ENCODE measurements around the gene TRMT11.
"Not testable (repeated sequence)": the region's sequence is repeated elsewhere in the genome, so short reads cannot be mapped to it uniquely, and the experiment has no call there.

The TRMT11 gene

DNA sequence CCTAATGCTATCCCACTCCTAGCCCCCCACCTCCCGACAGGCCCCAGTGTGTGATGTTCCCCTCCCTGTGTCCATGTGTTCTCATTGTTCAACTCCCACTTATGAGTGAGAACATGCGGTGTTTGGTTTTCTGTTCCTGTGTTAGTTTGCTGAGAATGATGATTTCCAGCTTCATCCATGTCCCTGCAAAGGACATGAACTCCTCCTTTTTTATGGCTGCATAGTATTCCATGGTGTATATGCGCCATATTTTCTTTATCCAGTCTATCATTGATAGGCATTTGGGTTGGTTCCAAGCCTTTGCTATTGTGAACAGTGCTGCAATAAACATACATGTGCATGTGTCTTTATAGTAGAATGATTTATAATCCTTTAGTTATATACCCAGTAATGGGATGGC, 71.7 kb downstream of the TRMT11 start:
- not testable (repeated sequence) for H3K36me3 ChIP-seq (ENCODE audit: insufficient read depth, low read length); H3K4me3 ChIP-seq (ENCODE audit: low read depth, low read length); H3K27ac ChIP-seq (ENCODE audit: low read depth, low read length); H3K79me2 ChIP-seq (ENCODE audit: control insufficient read depth, insufficient read depth, low read length, unreplicated experiment); H3K27me3 ChIP-seq (ENCODE audit: insufficient read depth, low read length); H2AFZ ChIP-seq (ENCODE audit: low read length, unreplicated experiment); H3K4me1 ChIP-seq (ENCODE audit: control insufficient read depth, insufficient read depth, low read length, unreplicated experiment)

DNA sequence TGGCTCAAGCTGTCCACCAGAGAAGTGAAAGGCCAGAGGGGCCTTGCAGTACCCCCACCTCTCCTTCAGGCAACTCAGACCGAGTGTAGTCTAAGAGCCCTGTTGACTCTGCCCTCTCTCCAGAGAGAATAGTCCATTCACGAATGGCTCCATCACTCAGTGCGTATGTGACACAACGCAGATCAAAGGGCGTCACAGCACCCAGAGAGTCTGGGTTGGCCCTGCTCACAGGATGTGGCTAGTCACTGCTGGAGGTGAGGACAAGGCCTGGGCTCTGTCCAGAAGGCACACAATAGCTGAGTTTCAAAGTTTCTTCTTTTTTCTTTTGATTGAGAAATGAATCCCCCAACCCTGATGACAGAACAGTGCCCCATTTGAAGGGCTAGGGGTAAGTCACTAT, 74.1 kb downstream of the TRMT11 start:
- H3K79me2 ChIP-seq (ENCODE audit: control insufficient read depth, insufficient read depth, low read length, unreplicated experiment): no peaks in the 10 kb centered on the region
- H3K4me3 ChIP-seq (ENCODE audit: low read depth, low read length): no peak overlapping the region
- H3K4me1 ChIP-seq (ENCODE audit: control insufficient read depth, insufficient read depth, low read length, unreplicated experiment): peaks cover 5% of the 10 kb centered on the region
- no peak overlapping the region for H2AFZ ChIP-seq (ENCODE audit: low read length, unreplicated experiment)
- no peaks in the 10 kb centered on the region for H3K27me3 ChIP-seq (ENCODE audit: insufficient read depth, low read length)
- no peaks in the 10 kb centered on the region for H3K36me3 ChIP-seq (ENCODE audit: insufficient read depth, low read length)
- no peak overlapping the region for H3K27ac ChIP-seq (ENCODE audit: low read depth, low read length)

DNA sequence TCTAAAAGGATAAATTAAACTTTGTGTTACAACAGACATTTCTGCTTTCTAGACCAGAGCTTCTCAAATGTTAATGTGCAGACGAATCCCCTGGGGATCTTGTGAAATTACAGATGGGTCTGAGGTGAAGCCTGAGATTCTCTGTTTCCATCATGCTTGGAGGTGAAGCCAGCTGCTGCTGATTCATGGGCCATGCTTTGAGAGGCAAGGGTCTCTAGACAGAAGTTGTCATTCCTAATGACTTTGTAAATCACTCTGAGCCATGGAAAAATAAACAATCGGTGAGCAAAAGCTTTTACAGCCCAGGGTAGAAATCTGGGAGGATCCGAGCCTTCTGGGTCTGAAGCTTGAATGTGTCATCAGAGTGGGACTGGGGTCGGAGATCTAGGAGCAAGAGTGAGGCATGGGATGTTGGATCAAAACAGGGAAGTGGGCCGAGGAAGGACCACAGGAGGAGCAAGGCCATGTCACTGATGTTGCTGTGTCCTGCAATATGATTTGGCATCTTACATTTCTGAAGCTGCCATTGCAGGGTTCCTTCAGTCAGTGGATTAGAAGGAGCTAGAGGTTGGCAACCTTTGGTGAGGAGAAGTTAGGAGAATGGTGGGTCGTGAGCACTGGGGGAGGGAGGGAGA, 77.3 kb downstream of the TRMT11 start:
- H3K4me1 ChIP-seq (ENCODE audit: control insufficient read depth, insufficient read depth, low read length, unreplicated experiment): peaks cover 5% of the 10 kb centered on the region
- H3K4me3 ChIP-seq (ENCODE audit: low read depth, low read length): no peak overlapping the region
- H2AFZ ChIP-seq (ENCODE audit: low read length, unreplicated experiment): no peak overlapping the region
- no peaks in the 10 kb centered on the region; the same call in 1 of the 2 replicates for H3K36me3 ChIP-seq (ENCODE audit: insufficient read depth, low read length)
- H3K27me3 ChIP-seq (ENCODE audit: insufficient read depth, low read length): no peaks in the 10 kb centered on the region
- no peaks in the 10 kb centered on the region for H3K79me2 ChIP-seq (ENCODE audit: control insufficient read depth, insufficient read depth, low read length, unreplicated experiment)
- H3K27ac ChIP-seq (ENCODE audit: low read depth, low read length): no peak overlapping the region

DNA sequence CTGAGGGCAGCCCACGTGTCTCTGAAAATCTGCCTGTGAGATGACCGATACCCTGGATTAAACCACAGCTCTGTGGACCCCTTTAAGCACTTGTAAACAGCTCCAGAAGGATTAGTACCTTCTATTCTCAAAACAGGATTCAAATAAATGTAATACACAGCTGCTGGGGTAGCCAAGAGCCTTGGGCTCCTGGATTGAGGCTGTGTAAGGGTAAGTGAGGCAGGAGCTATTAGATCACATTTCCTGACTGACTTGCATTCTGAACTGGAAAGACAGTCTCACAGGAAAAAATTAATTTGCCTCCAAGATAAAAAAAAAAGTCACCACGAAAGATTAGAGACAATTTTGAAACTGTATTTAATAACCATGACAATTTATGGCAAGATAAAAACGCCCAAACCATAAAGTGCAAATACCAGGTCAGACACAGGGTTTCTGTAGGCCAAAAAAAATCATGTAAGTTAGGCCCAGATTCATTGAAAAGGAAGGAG, 78.0 kb downstream of the TRMT11 start:
- H3K4me3 ChIP-seq (ENCODE audit: low read depth, low read length): no peak overlapping the region
- H3K4me1 ChIP-seq (ENCODE audit: control insufficient read depth, insufficient read depth, low read length, unreplicated experiment): peaks cover 5% of the 10 kb centered on the region
- no peak overlapping the region for H2AFZ ChIP-seq (ENCODE audit: low read length, unreplicated experiment)
- H3K79me2 ChIP-seq (ENCODE audit: control insufficient read depth, insufficient read depth, low read length, unreplicated experiment): no peaks in the 10 kb centered on the region
- H3K36me3 ChIP-seq (ENCODE audit: insufficient read depth, low read length): no peaks in the 10 kb centered on the region; the same call in 1 of the 2 replicates
- no peak overlapping the region for H3K27ac ChIP-seq (ENCODE audit: low read depth, low read length)
- no peaks in the 10 kb centered on the region for H3K27me3 ChIP-seq (ENCODE audit: insufficient read depth, low read length)

DNA sequence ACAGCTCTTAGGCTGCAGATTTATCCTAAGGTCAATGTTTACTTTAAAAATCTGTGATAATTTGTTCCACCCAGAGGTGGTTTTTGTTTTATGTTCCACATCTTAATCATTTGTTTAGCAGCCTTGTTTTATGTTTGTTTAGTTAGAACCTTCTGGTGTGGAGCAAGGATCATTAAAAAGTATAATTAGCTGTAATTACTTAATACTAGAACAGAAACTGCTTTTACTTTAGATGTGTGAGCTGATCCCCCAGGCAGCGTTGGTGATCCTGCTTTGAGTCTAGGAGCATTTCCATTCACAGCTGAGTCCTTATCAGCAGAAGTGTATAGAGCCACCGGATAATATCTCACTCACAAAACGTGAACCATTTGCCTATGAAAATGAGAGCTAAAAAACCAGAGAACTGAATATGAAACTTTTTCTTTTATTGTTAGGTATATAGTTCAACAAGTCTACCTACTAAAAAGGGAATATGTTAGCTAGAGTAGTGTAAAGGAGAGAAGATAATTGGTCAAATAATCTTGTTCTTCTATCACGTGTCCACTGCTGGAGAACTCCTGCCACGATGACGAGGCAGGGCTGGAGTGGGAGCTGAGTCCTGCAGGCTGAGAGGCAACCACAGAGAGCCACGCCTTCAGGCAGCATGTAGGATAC, 78.5 kb downstream of the TRMT11 start:
- Histone ChIP-seq H2AFZ (ENCODE audit: low read length, unreplicated experiment) (no peak overlapping the region), H3K79me2 (ENCODE audit: control insufficient read depth, insufficient read depth, low read length, unreplicated experiment) (no peaks in the 10 kb centered on the region), H3K4me1 (ENCODE audit: control insufficient read depth, insufficient read depth, low read length, unreplicated experiment) (peaks cover 5% of the 10 kb centered on the region), H3K4me3 (ENCODE audit: low read depth, low read length) (no peak overlapping the region), H3K27me3 (ENCODE audit: insufficient read depth, low read length) (no peaks in the 10 kb centered on the region), H3K27ac (ENCODE audit: low read depth, low read length) (no peak overlapping the region), H3K36me3 (ENCODE audit: insufficient read depth, low read length) (no peaks in the 10 kb centered on the region; the same call in 1 of the 2 replicates)

DNA sequence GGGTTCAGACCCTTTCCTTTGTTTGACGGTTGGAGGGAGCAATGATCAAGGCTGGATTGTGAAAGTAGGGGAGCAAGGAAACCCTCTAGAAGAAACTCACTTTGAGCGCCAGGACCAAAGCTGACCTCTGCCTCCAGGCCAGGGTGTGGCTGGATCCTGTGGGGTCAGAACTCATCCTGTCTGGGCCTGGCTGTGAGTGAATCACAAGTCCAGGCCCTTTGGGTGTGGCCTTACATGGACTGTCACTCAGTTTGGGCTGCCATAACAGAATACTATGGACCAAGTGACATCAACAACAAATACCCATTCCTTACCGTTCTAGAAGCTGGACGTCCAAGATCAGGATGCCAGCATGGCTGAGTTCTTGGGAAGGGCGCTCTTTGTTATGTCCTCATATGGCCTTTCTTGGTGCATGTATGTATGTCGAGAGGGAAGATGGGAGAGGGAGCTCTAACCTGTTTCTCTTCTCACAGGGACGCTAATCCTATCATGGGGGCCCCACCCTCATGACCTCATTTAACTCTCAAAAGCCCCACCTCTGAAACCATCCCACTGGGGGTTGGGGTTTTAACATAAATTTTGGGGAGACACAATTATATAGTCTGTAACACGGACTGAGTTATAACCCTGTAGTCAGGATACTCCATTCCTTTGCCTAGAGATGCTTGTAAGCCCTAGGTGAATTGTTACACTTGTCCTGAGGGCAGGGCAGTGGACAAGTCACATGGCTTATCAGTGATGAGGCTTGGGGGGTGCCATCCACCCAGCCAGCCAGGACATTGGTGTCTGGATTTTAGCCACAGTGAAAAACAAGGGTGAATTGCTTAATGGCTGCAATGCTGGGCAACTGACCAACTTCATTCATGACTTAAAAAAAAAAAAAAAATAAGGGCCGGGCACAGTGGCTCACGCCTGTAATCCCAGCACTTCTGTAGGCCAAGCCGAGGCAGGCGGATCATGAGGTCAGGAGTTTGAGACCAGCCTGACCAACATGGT, 80.0 kb downstream of the TRMT11 start:
- Histone ChIP-seq H3K27ac (ENCODE audit: low read depth, low read length) (no peak overlapping the region), H3K79me2 (ENCODE audit: control insufficient read depth, insufficient read depth, low read length, unreplicated experiment) (no peaks in the 10 kb centered on the region), H2AFZ (ENCODE audit: low read length, unreplicated experiment) (no peak overlapping the region), H3K27me3 (ENCODE audit: insufficient read depth, low read length) (no peaks in the 10 kb centered on the region), H3K4me3 (ENCODE audit: low read depth, low read length) (no peak overlapping the region), H3K4me1 (ENCODE audit: control insufficient read depth, insufficient read depth, low read length, unreplicated experiment) (peaks cover 5% of the 10 kb centered on the region), H3K36me3 (ENCODE audit: insufficient read depth, low read length) (no peaks in the 10 kb centered on the region; the same call in 1 of the 2 replicates)

DNA sequence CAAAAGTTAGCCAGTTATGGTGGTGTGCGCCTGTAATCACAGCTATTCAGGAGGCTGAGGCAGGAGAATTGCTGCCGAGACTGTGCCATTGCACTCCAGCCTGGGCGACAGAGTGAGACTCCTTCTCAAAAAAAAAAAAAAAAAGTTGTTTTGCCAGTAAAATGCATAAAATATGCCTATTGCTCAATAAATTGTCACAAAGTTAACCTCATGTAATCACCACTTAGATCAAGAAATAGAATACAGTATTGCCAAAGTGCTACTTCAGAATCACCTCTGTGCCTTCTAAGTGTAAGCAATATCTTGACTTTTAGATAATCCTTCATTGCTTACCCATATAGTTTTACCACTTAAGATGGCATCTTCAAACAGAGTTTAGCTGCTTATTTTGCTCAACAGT, 80.7 kb downstream of the TRMT11 start:
- H3K4me1 ChIP-seq (ENCODE audit: control insufficient read depth, insufficient read depth, low read length, unreplicated experiment): peaks cover 5% of the 10 kb centered on the region
- H3K27ac ChIP-seq (ENCODE audit: low read depth, low read length): no peak overlapping the region

DNA sequence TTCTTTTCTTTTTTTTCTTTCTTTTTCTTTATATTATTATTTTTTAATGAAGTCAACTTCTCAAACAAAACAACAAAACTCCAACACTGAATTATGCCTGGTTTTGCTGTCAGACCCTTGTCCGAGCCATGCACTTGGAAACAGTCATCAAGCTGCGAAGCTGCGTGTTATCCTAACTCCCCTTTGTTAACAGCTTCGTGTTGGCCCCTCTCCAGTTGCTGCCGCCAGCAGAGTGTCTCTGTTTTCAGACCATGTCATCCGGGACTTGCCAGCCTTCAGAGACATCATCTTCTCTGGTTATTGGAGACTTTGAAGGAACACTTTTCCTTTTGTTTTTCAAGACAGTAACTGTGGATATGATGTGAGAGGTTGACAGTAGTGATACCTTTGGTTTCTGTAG, 83.1 kb downstream of the TRMT11 start:
- H3K36me3 ChIP-seq (ENCODE audit: insufficient read depth, low read length): no peaks in the 10 kb centered on the region; the same call in 1 of the 2 replicates
- H3K4me1 ChIP-seq (ENCODE audit: control insufficient read depth, insufficient read depth, low read length, unreplicated experiment): no peaks in the 10 kb centered on the region
- no peak overlapping the region for H2AFZ ChIP-seq (ENCODE audit: low read length, unreplicated experiment)
- no peaks in the 10 kb centered on the region for H3K79me2 ChIP-seq (ENCODE audit: control insufficient read depth, insufficient read depth, low read length, unreplicated experiment)
- H3K27me3 ChIP-seq (ENCODE audit: insufficient read depth, low read length): no peaks in the 10 kb centered on the region
- no peak overlapping the region for H3K27ac ChIP-seq (ENCODE audit: low read depth, low read length)
- H3K4me3 ChIP-seq (ENCODE audit: low read depth, low read length): no peak overlapping the region

More for the DNA sequence above, 80.7 kb downstream of the TRMT11 start:
- no peaks in the 10 kb centered on the region; the same call in 1 of the 2 replicates for H3K36me3 ChIP-seq (ENCODE audit: insufficient read depth, low read length)
- H3K27me3 ChIP-seq (ENCODE audit: insufficient read depth, low read length): no peaks in the 10 kb centered on the region
- H2AFZ ChIP-seq (ENCODE audit: low read length, unreplicated experiment): no peak overlapping the region
- no peaks in the 10 kb centered on the region for H3K79me2 ChIP-seq (ENCODE audit: control insufficient read depth, insufficient read depth, low read length, unreplicated experiment)
- no peak overlapping the region for H3K4me3 ChIP-seq (ENCODE audit: low read depth, low read length)

DNA sequence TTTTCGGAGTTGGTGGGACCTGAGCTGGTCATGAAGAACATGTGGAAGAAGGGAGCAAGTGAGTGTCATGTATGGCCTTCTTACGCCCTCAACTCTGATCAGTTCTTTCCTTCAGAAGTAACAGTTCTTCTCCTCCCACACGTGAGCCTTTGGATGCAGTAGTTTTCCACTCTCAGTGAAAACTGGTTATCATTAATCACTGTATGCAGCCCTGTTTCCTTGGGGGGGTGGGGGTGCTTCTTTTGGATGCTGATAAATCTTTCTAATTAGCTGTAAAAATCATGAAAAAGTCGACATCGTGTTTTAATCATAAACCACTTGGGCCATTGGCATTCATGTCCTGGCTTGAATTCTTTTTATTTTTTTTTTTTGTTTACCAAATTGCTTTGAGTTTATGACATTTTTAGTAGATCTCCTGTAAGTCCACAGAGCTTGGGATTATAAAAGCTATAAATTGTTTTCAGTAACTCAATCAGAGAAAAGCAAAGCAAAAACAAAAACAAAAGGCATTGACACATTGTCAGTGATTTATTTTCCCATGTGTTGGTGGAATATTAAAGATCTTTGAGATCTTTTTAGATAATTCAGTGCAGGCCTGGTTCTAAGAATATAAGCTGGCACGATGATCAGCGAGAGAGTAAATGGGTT, 84.8 kb downstream of the TRMT11 start:
- Histone ChIP-seq H3K27me3 (ENCODE audit: insufficient read depth, low read length) (no peaks in the 10 kb centered on the region), H3K4me3 (ENCODE audit: low read depth, low read length) (no peak overlapping the region), H3K27ac (ENCODE audit: low read depth, low read length) (no peak overlapping the region), H3K36me3 (ENCODE audit: insufficient read depth, low read length) (no peaks in the 10 kb centered on the region; the same call in 1 of the 2 replicates), H3K4me1 (ENCODE audit: control insufficient read depth, insufficient read depth, low read length, unreplicated experiment) (no peaks in the 10 kb centered on the region), H2AFZ (ENCODE audit: low read length, unreplicated experiment) (no peak overlapping the region), H3K79me2 (ENCODE audit: control insufficient read depth, insufficient read depth, low read length, unreplicated experiment) (no peaks in the 10 kb centered on the region)

DNA sequence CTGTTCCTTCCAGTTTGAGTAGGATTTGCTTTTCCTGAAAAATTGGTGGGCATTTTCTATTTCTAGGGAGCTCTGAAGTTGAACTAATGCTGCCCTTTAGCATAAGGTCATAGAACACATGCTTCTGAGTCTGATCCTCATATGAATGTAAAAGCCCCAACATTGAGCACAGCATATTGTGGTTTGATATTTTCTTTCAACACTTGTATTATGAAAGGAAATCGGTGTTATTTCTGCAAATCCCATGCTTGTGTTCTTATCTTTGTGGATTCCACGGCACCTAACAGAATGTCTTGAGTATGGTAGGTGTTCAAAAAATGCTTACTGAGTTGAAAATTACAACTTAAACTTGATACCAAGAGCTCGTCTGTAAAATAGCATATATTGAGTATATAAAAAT, 85.8 kb downstream of the TRMT11 start:
- Histone ChIP-seq H3K36me3 (ENCODE audit: insufficient read depth, low read length) (no peaks in the 10 kb centered on the region; the same call in 1 of the 2 replicates), H3K79me2 (ENCODE audit: control insufficient read depth, insufficient read depth, low read length, unreplicated experiment) (no peaks in the 10 kb centered on the region), H3K27me3 (ENCODE audit: insufficient read depth, low read length) (no peaks in the 10 kb centered on the region), H3K4me1 (ENCODE audit: control insufficient read depth, insufficient read depth, low read length, unreplicated experiment) (no peaks in the 10 kb centered on the region), H3K27ac (ENCODE audit: low read depth, low read length) (no peak overlapping the region), H3K4me3 (ENCODE audit: low read depth, low read length) (no peak overlapping the region), H2AFZ (ENCODE audit: low read length, unreplicated experiment) (no peak overlapping the region)

All from ACC112 (cell line).